Activated T-cell treated with anti-CD3 and anti-CD28 coated beads for 48 hours (primary cell): Measurements from ENCODE around the gene FLRT1.
A peak's percentile ranks its signal among the peaks of the same experiment; 100 is the strongest.

Experiments used
- DNase-seq: peaks from one replicate; pipeline ENCODE4 v3.0.0-alpha.2; 2020; ENCODE audit warnings: low read depth

Gene FLRT1

GRCh38 chr11:64035576-64035975 lies at the start of gene FLRT1:
FLRT1 (plus strand) TSS chr11:64035931; CDS start chr11:64116268, 80,337 bp downstream.
- DNase-seq, result no peak

GRCh38 chr11:63986156-63986931 lies 49.4 kb upstream of the FLRT1 start, which contains the start of gene OTUB1:
OTUB1 (plus strand) TSS chr11:63986438; CDS start chr11:63986457, 19 bp downstream.
- peak; percentile 83 for DNase-seq

- no peak for DNase-seq
Observed at GRCh38 chr11:63986932-63987513, 48.7 kb upstream of the FLRT1 start.

- no peak for DNase-seq
Observed at GRCh38 chr11:63991558-63991957, 44.2 kb upstream of the FLRT1 start.

GRCh38 chr11:63993100-63993499 lies 42.6 kb upstream of the FLRT1 start:
- no peak for DNase-seq

GRCh38 chr11:63993993-63994392 lies 41.7 kb upstream of the FLRT1 start:
- DNase-seq, result no peak

- no peak for DNase-seq
Observed at GRCh38 chr11:63996512-63996911, 39.2 kb upstream of the FLRT1 start.

GRCh38 chr11:63997104-63997700 lies 38.5 kb upstream of the FLRT1 start:
- DNase-seq, result no peak

- no peak for DNase-seq
Observed at GRCh38 chr11:63997801-63998337, 37.9 kb upstream of the FLRT1 start.

GRCh38 chr11:63998558-63999348 lies 37.0 kb upstream of the FLRT1 start:
- peak; percentile 18 for DNase-seq

GRCh38 chr11:63999349-64000025 lies 36.2 kb upstream of the FLRT1 start:
- DNase-seq, result peak; percentile 57

- peak; percentile 72 for DNase-seq
Observed at GRCh38 chr11:64000026-64000739, 35.5 kb upstream of the FLRT1 start.

- DNase-seq, result no peak
Observed at GRCh38 chr11:64000740-64001483, 34.8 kb upstream of the FLRT1 start.

GRCh38 chr11:64001484-64002420 lies 34.0 kb upstream of the FLRT1 start:
- DNase-seq, result no peak

GRCh38 chr11:64003807-64004589 lies 31.7 kb upstream of the FLRT1 start:
- DNase-seq, result no peak

GRCh38 chr11:64004590-64004984 lies 31.1 kb upstream of the FLRT1 start:
- DNase-seq, result no peak

- DNase-seq, result no peak
Observed at GRCh38 chr11:64005691-64006090, 30.0 kb upstream of the FLRT1 start.

GRCh38 chr11:64006398-64006797 lies 29.3 kb upstream of the FLRT1 start:
- DNase-seq, result no peak
